H9 (cell line): ENCODE measurements around the gene SEPHS1. TPM values are rescaled to one million over a fixed set of nuclear protein-coding genes. Genes with fewer than 3 reads are reported as not detected.

Source experiments
- DNase-seq: peaks from one replicate; pipeline ENCODE4 v3.0.0-alpha.2; 2017
- H2AFZ ChIP-seq: one replicate; pipeline ENCODE4 v1.6.1; 2013; ENCODE audit warnings: mild to moderate bottlenecking, low read length, control low read depth, moderate library complexity
- H2AK5ac ChIP-seq: 2 replicates; pipeline ENCODE4 v1.6.1; 2013; ENCODE audit warnings: low read length, control low read depth, mixed read lengths; ENCODE audit not compliant: insufficient read length
- H2BK120ac ChIP-seq: one replicate; pipeline ENCODE4 v1.6.1; 2013; ENCODE audit warnings: low read depth, mild to moderate bottlenecking, low read length, control low read depth, inconsistent platforms; ENCODE audit not compliant: poor library complexity, severe bottlenecking
- H2BK12ac ChIP-seq: 2 replicates; pipeline ENCODE4 v1.6.1; 2013; ENCODE audit warnings: low read length, control low read depth, mixed read lengths, low read depth; ENCODE audit not compliant: insufficient read length
- H2BK15ac ChIP-seq: 2 replicates; pipeline ENCODE4 v1.6.1; 2013; ENCODE audit warnings: low read depth, low read length, control low read depth
- H2BK20ac ChIP-seq: one replicate; pipeline ENCODE4 v1.6.1; 2013; ENCODE audit warnings: low read depth, mild to moderate bottlenecking, low read length, control low read depth, inconsistent platforms; ENCODE audit not compliant: poor library complexity, severe bottlenecking
- H2BK5ac ChIP-seq: 2 replicates; pipeline ENCODE4 v1.6.1; 2013; ENCODE audit warnings: low read length, control low read depth, mixed read lengths; ENCODE audit not compliant: insufficient read length
- H3K14ac ChIP-seq: 2 replicates; pipeline ENCODE4 v1.6.1; 2013; ENCODE audit warnings: low read length, control low read depth; ENCODE audit not compliant: insufficient read depth
- H3K18ac ChIP-seq: 2 replicates; pipeline ENCODE4 v1.6.1; 2013; ENCODE audit warnings: low read depth, mild to moderate bottlenecking, mixed read lengths, low read length, control low read depth; ENCODE audit not compliant: insufficient read length
- H3K23ac ChIP-seq: 2 replicates; pipeline ENCODE4 v1.6.1; 2013; ENCODE audit warnings: low read length, control low read depth, mixed read lengths, low read depth; ENCODE audit not compliant: insufficient read length
- H3K23me2 ChIP-seq: 2 replicates; pipeline ENCODE4 v1.6.1; 2013; ENCODE audit warnings: low read depth, mild to moderate bottlenecking, mixed read lengths, low read length, control low read depth; ENCODE audit not compliant: insufficient read length, poor library complexity, severe bottlenecking
- H3K27ac ChIP-seq: 2 replicates; pipeline ENCODE4 v1.5.1; 2013; ENCODE audit warnings: low read length, control low read depth, mixed read lengths, low read depth; ENCODE audit not compliant: insufficient read length
- H3K27me3 ChIP-seq: 2 replicates; pipeline ENCODE4 v1.6.1; 2013; ENCODE audit warnings: low read length, control low read depth, inconsistent platforms; ENCODE audit not compliant: insufficient read depth
- H3K4ac ChIP-seq: 2 replicates; pipeline ENCODE4 v1.6.1; 2013; ENCODE audit warnings: low read depth, mild to moderate bottlenecking, control low read depth, inconsistent platforms, low read length, moderate library complexity
- H3K4me1 ChIP-seq: 2 replicates; pipeline ENCODE4 v1.6.1; 2013; ENCODE audit warnings: low read length, control low read depth, inconsistent platforms; ENCODE audit not compliant: insufficient read depth
- H3K4me2 ChIP-seq: 2 replicates; pipeline ENCODE4 v1.6.1; 2013; ENCODE audit warnings: low read length, control low read depth, mixed read lengths; ENCODE audit not compliant: insufficient read length, insufficient read depth
- H3K56ac ChIP-seq: 2 replicates; pipeline ENCODE4 v1.6.1; 2013; ENCODE audit warnings: low read depth, mild to moderate bottlenecking, mixed read lengths, low read length, control low read depth; ENCODE audit not compliant: insufficient read length
- H3K79me1 ChIP-seq: 2 replicates; pipeline ENCODE4 v1.6.1; 2013; ENCODE audit warnings: low read depth, mild to moderate bottlenecking, moderate library complexity, low read length, control low read depth, inconsistent platforms; ENCODE audit not compliant: insufficient read depth, poor library complexity, severe bottlenecking
- H3K79me2 ChIP-seq: 2 replicates; pipeline ENCODE4 v1.6.1; 2013; ENCODE audit warnings: low read length, control low read depth, inconsistent platforms; ENCODE audit not compliant: insufficient read depth
- H3K9ac ChIP-seq: 2 replicates; pipeline ENCODE4 v1.6.1; 2013; ENCODE audit warnings: low read length, control low read depth, mixed read lengths; ENCODE audit not compliant: insufficient read length; ENCODE audit errors: extremely low read depth
- H3K9me3 ChIP-seq: one replicate; pipeline ENCODE4 v1.6.1; 2013; ENCODE audit warnings: low read depth, low read length, inconsistent platforms; ENCODE audit not compliant: control insufficient read depth
- H3T11ph ChIP-seq: one replicate; pipeline ENCODE4 v1.6.1; 2013; ENCODE audit warnings: mild to moderate bottlenecking, low read length, control low read depth, inconsistent platforms
- H4K20me1 ChIP-seq: one replicate; pipeline ENCODE4 v1.6.1; 2013; ENCODE audit not compliant: control insufficient read depth, insufficient read length, insufficient read depth
- H4K5ac ChIP-seq: 2 replicates; pipeline ENCODE4 v1.6.1; 2013; ENCODE audit warnings: low read depth, mild to moderate bottlenecking, mixed read lengths, low read length, control low read depth; ENCODE audit not compliant: insufficient read length
- H4K8ac ChIP-seq: replicated peaks from 2 replicates; pipeline ENCODE4 v1.6.1; 2013; ENCODE audit warnings: low read length, control low read depth, mixed read lengths, low read depth; ENCODE audit not compliant: insufficient read length
- H4K91ac ChIP-seq: 2 replicates; pipeline ENCODE4 v1.6.1; 2013; ENCODE audit warnings: low read depth, mild to moderate bottlenecking, moderate library complexity, mixed read lengths, low read length, control low read depth; ENCODE audit not compliant: insufficient read length
- H3K27ac Mint-ChIP-seq, 3 experiments: 2 replicates in 2 of 3; 3 replicates in 1 of 3; pipeline ENCODE4 v1.8.0; 2020 to 2021; ENCODE audit warnings: mixed read lengths in 3 of 3, mild to moderate bottlenecking in 1 of 3, moderate library complexity in 1 of 3
- H3K27me3 Mint-ChIP-seq: 2 replicates; pipeline ENCODE4 v1.8.0; 2021; ENCODE audit warnings: low read depth, mild to moderate bottlenecking, moderate library complexity, mixed read lengths
- H3K36me3 Mint-ChIP-seq, 3 experiments: 2 replicates in 2 of 3; 3 replicates in 1 of 3; pipeline ENCODE4 v1.8.0; 2020 to 2021; ENCODE audit warnings: low read depth in 3 of 3, mixed read lengths in 3 of 3; ENCODE audit not compliant: insufficient read depth in 1 of 3
- H3K4me1 Mint-ChIP-seq, 2 experiments: 2 replicates each; pipeline ENCODE4 v1.8.0; 2020; ENCODE audit warnings: mixed read lengths in 2 of 2
- H3K4me3 Mint-ChIP-seq, 2 experiments: 2 replicates in 1 of 2; 3 replicates in 1 of 2; pipeline ENCODE4 v1.8.0; 2020 to 2021; ENCODE audit warnings: mild to moderate bottlenecking in 2 of 2, mixed read lengths in 2 of 2, moderate library complexity in 1 of 2
- H3K9me3 Mint-ChIP-seq, 2 experiments: 2 replicates in 1 of 2; 3 replicates in 1 of 2; pipeline ENCODE4 v1.8.0; 2020; ENCODE audit warnings: mild to moderate bottlenecking in 2 of 2, mixed read lengths in 2 of 2, moderate library complexity in 1 of 2
- CTCF ChIP-seq: fragments of 200-600 bp; sonication (generic); conservative IDR thresholded peaks from 3 replicates; pipeline ENCODE4 v1.8.0; 2021; ENCODE audit warnings: antibody characterized with exemption, mild to moderate bottlenecking
- WGBS: extraction: QIAGEN DNeasy Blood & Tissue Kit; methylation state at CpG from one replicate; pipeline ENCODE4 v1.1.7; 2013; ENCODE audit warnings: missing lambda C conversion rate, low lambda C conversion rate, mixed read lengths; ENCODE audit not compliant: insufficient read length; ENCODE audit errors: extremely low coverage; 5-methylcytosine and 5-hydroxymethylcytosine counted together
- total RNA-seq: library from RNA; stranded (reverse); gene quantifications from 2 replicates; pipeline ENCODE4 v1.2.1, GENCODE V29; 2021

Gene SEPHS1
- total RNA-seq, 1 experiment from 2014 or later: 366 TPM

- Histone ChIP-seq H3K23ac (no peak overlapping the region), H4K5ac (no peak overlapping the region), H2BK15ac (no peak overlapping the region), H2BK20ac (no peak overlapping the region), H2AK5ac (no peak overlapping the region), H3K56ac (no peak overlapping the region), H2AFZ (no peak overlapping the region), H4K8ac (no peak overlapping the region), H3K9me3 (no peaks in the 10 kb centered on the region), H3K23me2 (no peaks in the 10 kb centered on the region), H3K9ac (no peak overlapping the region), H2BK120ac (no peak overlapping the region), H2BK5ac (no peak overlapping the region), H3K79me1 (no peaks in the 10 kb centered on the region), H4K91ac (no peak overlapping the region), H3K4ac (no peak overlapping the region), H3K27ac (no peak overlapping the region), H3T11ph (no peak overlapping the region), H3K79me2 (no peaks in the 10 kb centered on the region), H3K18ac (no peak overlapping the region), H4K20me1 (no peaks in the 10 kb centered on the region), H3K4me1 (no peaks in the 10 kb centered on the region), H3K4me2 (no peak overlapping the region), H3K27me3 (no peaks in the 10 kb centered on the region), H2BK12ac (no peak overlapping the region), H3K14ac (no peak overlapping the region)
- Mint-ChIP-seq H3K27me3 (peaks cover 2% of the 10 kb centered on the region; the same call in 1 of the 2 replicates), H3K9me3 (no peaks in the 10 kb centered on the region), H3K4me3 (no peak overlapping the region), H3K27ac (no peak overlapping the region), H3K4me1 (peaks cover 12% of the 10 kb centered on the region in 2 experiments), H3K36me3 (no peaks in the 10 kb centered on the region)
- no peak for DNase-seq
- WGBS: no CpG with 5 or more reads among the region's 6 CpGs
- TF ChIP-seq CTCF: no peak
Measured at GRCh38 chr10:13365831-13366230, 17.7 kb upstream of the SEPHS1 start.
